ENCODE results near the gene ATP5PD.
"Not testable (repeated sequence)": the region's sequence is repeated elsewhere in the genome, so short reads cannot be mapped to it uniquely, and the experiment has no call there.

GRCh38 chr17:75043789-75044188 lies 3.0 kb downstream of the ATP5PD start:
- TF ChIP-seq CTCF (IDR thresholded peaks at IDR 0.05; ENCODE audit: low read depth, low read length); EZH2phosphoT487 (IDR thresholded peaks at IDR 0.05; ENCODE audit: low read depth): not testable (repeated sequence)

Measured in OCI-LY3 (cell line).